ENCODE measurements around the gene REEP3. TPM values are rescaled to one million over a fixed set of nuclear protein-coding genes. Genes with fewer than 3 reads are reported as not detected.

Gene REEP3
- total RNA-seq, 1 donor from 2014 or later = 33.2 TPM

DNA sequence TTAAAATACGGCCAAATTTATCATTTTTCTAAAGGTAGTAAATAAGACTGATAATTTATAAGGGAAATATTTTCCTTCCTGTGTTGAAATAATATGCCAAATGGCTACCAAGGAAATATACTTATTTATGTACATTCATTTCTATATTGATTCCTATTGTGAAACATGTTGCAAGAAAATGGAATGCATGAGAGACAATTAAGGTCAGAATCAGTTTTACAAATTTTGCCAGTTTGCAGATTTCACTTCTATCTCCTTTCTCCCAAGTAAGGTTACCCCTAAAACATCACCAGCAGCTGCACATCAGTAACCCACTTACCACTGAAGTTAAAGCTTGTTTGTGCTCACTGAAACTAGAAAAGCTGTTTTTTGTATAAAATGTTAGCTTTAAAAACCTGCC, 19.2 kb upstream of the REEP3 start:
- DNase-seq (ENCODE audit: low spot score, unreplicated experiment) = no peak
- H3K4me3 Mint-ChIP-seq (ENCODE audit: low read depth) = no peak overlapping the region
- no peaks in the 10 kb centered on the region for H3K27me3 Mint-ChIP-seq
- H3K27ac Mint-ChIP-seq = no peak overlapping the region
- H3K36me3 Mint-ChIP-seq (ENCODE audit: insufficient read depth) = peaks cover 3% of the 10 kb centered on the region
- TF ChIP-seq, protein P1, sequence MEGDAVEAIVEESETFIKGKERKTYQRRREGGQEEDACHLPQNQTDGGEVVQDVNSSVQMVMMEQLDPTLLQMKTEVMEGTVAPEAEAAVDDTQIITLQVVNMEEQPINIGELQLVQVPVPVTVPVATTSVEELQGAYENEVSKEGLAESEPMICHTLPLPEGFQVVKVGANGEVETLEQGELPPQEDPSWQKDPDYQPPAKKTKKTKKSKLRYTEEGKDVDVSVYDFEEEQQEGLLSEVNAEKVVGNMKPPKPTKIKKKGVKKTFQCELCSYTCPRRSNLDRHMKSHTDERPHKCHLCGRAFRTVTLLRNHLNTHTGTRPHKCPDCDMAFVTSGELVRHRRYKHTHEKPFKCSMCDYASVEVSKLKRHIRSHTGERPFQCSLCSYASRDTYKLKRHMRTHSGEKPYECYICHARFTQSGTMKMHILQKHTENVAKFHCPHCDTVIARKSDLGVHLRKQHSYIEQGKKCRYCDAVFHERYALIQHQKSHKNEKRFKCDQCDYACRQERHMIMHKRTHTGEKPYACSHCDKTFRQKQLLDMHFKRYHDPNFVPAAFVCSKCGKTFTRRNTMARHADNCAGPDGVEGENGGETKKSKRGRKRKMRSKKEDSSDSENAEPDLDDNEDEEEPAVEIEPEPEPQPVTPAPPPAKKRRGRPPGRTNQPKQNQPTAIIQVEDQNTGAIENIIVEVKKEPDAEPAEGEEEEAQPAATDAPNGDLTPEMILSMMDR (IDR thresholded peaks at IDR 0.05; ENCODE audit: unreplicated experiment) = no peak
- no peaks in the 10 kb centered on the region for H3K9me3 Mint-ChIP-seq (ENCODE audit: low read depth)
- peaks cover 26% of the 10 kb centered on the region for H3K4me1 Mint-ChIP-seq (ENCODE audit: low read depth)

DNA sequence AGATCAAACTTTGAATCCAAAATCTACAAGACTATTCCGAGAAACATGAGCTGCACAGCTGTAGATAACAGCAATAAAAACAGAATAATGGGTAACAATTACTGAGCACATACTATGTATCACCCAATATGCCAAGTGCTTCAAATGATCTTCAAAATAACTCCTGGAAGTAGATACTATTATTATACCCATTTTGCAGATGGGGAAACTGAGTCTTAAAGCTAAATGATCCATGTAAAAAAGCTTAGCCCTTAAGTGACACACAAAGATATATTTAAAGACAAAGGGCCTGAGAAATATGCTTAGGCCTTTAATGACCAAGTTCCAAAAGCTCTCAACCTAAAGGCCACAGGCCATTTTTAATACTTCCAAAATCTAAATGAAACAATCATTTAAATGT, 18.4 kb upstream of the REEP3 start:
- Mint-ChIP-seq H3K9me3 (ENCODE audit: low read depth) (no peaks in the 10 kb centered on the region), H3K27ac (no peak overlapping the region), H3K4me3 (ENCODE audit: low read depth) (no peak overlapping the region), H3K36me3 (ENCODE audit: insufficient read depth) (peaks cover 3% of the 10 kb centered on the region), H3K4me1 (ENCODE audit: low read depth) (peaks cover 28% of the 10 kb centered on the region), H3K27me3 (no peaks in the 10 kb centered on the region)
- DNase-seq (ENCODE audit: low spot score, unreplicated experiment) = no peak
- TF ChIP-seq, protein P1 (IDR thresholded peaks at IDR 0.05; ENCODE audit: unreplicated experiment) = no peak

DNA sequence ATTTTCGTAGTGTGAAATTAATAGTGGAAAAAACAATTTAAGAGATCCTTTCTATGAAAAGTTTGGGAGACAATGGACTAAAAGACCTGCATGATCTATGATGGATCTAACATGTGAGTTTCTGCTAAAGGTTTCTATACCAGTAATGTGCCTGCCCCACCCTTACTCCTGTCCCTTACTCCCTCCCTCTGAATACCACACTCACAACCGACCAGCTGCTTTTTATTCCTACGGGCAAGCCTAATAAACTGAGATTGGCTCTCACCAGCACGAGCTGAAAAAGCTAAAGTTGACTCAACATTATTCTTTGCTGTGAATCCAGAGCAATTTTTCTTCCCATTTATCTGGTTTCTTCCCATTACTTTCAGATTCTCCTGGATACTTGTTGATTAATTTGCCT, 17.8 kb upstream of the REEP3 start:
- H3K27me3 Mint-ChIP-seq = no peaks in the 10 kb centered on the region
- DNase-seq (ENCODE audit: low spot score, unreplicated experiment) = no peak
- H3K4me1 Mint-ChIP-seq (ENCODE audit: low read depth) = peaks cover 30% of the 10 kb centered on the region
- H3K4me3 Mint-ChIP-seq (ENCODE audit: low read depth) = no peak overlapping the region
- TF ChIP-seq, protein P1 (IDR thresholded peaks at IDR 0.05; ENCODE audit: unreplicated experiment) = no peak
- H3K9me3 Mint-ChIP-seq (ENCODE audit: low read depth) = peaks cover 3% of the 10 kb centered on the region
- H3K36me3 Mint-ChIP-seq (ENCODE audit: insufficient read depth) = peaks cover 6% of the 10 kb centered on the region
- H3K27ac Mint-ChIP-seq = no peak overlapping the region

DNA sequence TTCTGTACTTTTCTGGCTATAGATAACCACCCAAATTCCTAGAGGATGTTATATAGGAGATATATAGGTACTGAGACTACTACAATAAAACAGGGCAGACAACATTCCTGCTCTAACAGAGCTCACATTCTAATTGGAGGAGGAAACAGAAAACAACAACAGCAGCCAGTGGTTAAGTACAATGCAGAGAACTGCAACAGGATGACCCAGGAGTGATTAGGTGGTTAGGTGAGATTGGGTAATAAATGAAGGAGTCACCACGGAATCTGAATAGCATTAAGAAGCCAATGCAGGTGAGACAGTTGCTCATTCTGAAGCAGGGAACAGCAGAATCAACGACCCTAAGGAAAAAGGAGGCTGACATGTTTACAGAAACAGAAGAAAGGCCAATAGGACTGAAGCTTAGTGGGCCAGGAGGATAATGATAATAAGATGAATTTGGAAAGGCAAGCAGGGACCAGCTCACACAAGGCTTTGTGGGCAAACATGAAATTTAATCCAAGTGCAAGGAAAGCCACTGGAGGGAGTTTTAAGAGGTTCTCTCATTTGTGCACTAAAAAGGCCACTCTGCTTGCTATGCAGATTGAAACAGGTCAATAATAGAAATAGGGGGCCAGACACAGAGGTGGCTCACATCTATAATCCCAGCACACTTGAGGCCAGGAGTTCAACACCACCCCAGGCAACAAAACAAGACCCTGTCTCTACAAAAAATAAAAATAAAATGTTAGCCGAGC, 16.9 kb upstream of the REEP3 start:
- H3K27me3 Mint-ChIP-seq = no peaks in the 10 kb centered on the region
- no peak overlapping the region for H3K4me3 Mint-ChIP-seq (ENCODE audit: low read depth)
- peak overlapping the region; percentile 16 for H3K27ac Mint-ChIP-seq
- TF ChIP-seq, protein P1 (IDR thresholded peaks at IDR 0.05; ENCODE audit: unreplicated experiment) = no peak
- no peak for DNase-seq (ENCODE audit: low spot score, unreplicated experiment)
- peaks cover 10% of the 10 kb centered on the region for H3K9me3 Mint-ChIP-seq (ENCODE audit: low read depth)
- peaks cover 8% of the 10 kb centered on the region for H3K36me3 Mint-ChIP-seq (ENCODE audit: insufficient read depth)
- H3K4me1 Mint-ChIP-seq (ENCODE audit: low read depth) = peaks cover 29% of the 10 kb centered on the region

DNA sequence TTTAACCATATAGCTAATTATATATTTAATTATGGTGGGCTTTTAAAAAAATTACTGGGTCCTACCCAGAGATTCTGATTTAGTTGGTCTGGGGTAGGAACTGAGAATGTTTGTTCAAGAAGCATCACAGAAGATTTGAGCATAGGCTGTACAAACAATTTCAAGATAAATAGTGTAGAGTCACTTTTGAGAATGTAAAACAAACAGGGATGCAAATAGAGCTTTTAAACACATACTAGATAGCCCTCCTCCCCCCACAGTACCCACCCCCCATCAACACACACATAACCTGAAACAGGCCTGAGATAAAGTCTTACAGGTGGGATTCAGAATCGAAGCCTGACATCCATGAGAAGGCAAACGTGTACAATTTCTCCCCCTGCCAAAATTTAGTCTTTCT, 15.6 kb upstream of the REEP3 start:
- TF ChIP-seq, protein P1 (IDR thresholded peaks at IDR 0.05; ENCODE audit: unreplicated experiment) = no peak
- H3K27me3 Mint-ChIP-seq = no peaks in the 10 kb centered on the region
- peaks cover 29% of the 10 kb centered on the region for H3K4me1 Mint-ChIP-seq (ENCODE audit: low read depth)
- peak overlapping the region; percentile 46 for H3K27ac Mint-ChIP-seq
- no peak for DNase-seq (ENCODE audit: low spot score, unreplicated experiment)
- H3K36me3 Mint-ChIP-seq (ENCODE audit: insufficient read depth) = peaks cover 9% of the 10 kb centered on the region
- H3K9me3 Mint-ChIP-seq (ENCODE audit: low read depth) = peaks cover 14% of the 10 kb centered on the region
- no peak overlapping the region for H3K4me3 Mint-ChIP-seq (ENCODE audit: low read depth)

Measured in progenitor cell of endocrine pancreas (in vitro differentiated cells).